Smooth muscle cell (in vitro differentiated cells): Measurements from ENCODE around the gene KIF22. TPM values are rescaled to one million over a fixed set of nuclear protein-coding genes. Genes with fewer than 3 reads are reported as not detected.
"Not testable (repeated sequence)": the region's sequence is repeated elsewhere in the genome, so short reads cannot be mapped to it uniquely, and the experiment has no call there.

Experiments used
- DNase-seq: peaks from one replicate; lab custom pipeline; 2025; ENCODE audit not compliant: unreplicated experiment; lab: John Stamatoyannopoulos, UW
- H2AFZ ChIP-seq: fragments of 200-600 bp; sonication (generic); 2 replicates; pipeline ENCODE4 v1.6.0; 2016; ENCODE audit warnings: antibody characterized with exemption, low read depth, mild to moderate bottlenecking
- H3F3A ChIP-seq: fragments of 200-600 bp; sonication (generic); 2 replicates; pipeline ENCODE4 v1.6.0; 2017; ENCODE audit warnings: antibody characterized with exemption, low read depth
- H3K27ac ChIP-seq: fragments of 200-600 bp; sonication (generic); 2 replicates; pipeline ENCODE4 v1.5.1; 2016; ENCODE audit warnings: low read depth, mild to moderate bottlenecking
- H3K27me3 ChIP-seq: fragments of 200-600 bp; sonication (generic); 2 replicates; pipeline ENCODE4 v1.6.1; 2016; ENCODE audit warnings: low read depth, mild to moderate bottlenecking
- H3K36me3 ChIP-seq: fragments of 200-600 bp; sonication (generic); 2 replicates; pipeline ENCODE4 v1.5.1; 2016; ENCODE audit warnings: low read depth
- H3K4me1 ChIP-seq: fragments of 200-600 bp; sonication (generic); 2 replicates; pipeline ENCODE4 v1.5.1; 2016; ENCODE audit warnings: low read depth
- H3K4me2 ChIP-seq: fragments of 200-600 bp; sonication (generic); 2 replicates; pipeline ENCODE4 v1.6.0; 2016; ENCODE audit warnings: mild to moderate bottlenecking
- H3K4me3 ChIP-seq: fragments of 200-600 bp; sonication (generic); 2 replicates; pipeline ENCODE4 v1.5.1; 2016; ENCODE audit warnings: mild to moderate bottlenecking
- H3K79me2 ChIP-seq: fragments of 200-600 bp; sonication (generic); 2 replicates; pipeline ENCODE4 v1.6.0; 2016; ENCODE audit warnings: low read depth, mild to moderate bottlenecking
- H3K9ac ChIP-seq: fragments of 200-600 bp; sonication (generic); 2 replicates; pipeline ENCODE4 v1.6.0; 2016; ENCODE audit warnings: low read depth
- H3K9me3 ChIP-seq: fragments of 200-600 bp; sonication (generic); replicated peaks from 2 replicates; pipeline ENCODE4 v1.5.1; 2016; ENCODE audit warnings: low read depth
- H4K20me1 ChIP-seq: fragments of 200-600 bp; sonication (generic); 2 replicates; pipeline ENCODE4 v1.6.0; 2016; ENCODE audit warnings: low read depth
- WGBS: methylation state at CpG from one replicate; pipeline ENCODE4 v1.1.7; 2016; ENCODE audit warnings: low lambda C conversion rate; 5-methylcytosine and 5-hydroxymethylcytosine counted together
- polyA plus RNA-seq: library from polyadenylated mRNA; unstranded; fragments of >200 nt; fragmentation: Nextera tagmentation; extraction: Ambion mirVana; gene quantifications from 2 replicates; pipeline ENCODE4 v1.2.1, GENCODE V29; 2016
- total RNA-seq: library from RNA; depleted of rRNA; stranded (reverse); fragments of >200 nt; gene quantifications from 2 replicates; pipeline ENCODE4 v1.2.3, GENCODE V29; 2014
- TF ChIP-seq, protein P1 (sequence below): fragments of 200-600 bp; sonication (generic); IDR thresholded peaks from 2 replicates; pipeline ENCODE4 v1.5.1; 2017; ENCODE audit warnings: borderline replicate concordance, mild to moderate bottlenecking, antibody characterized with exemption; ENCODE audit not compliant: insufficient read depth, poor library complexity, severe bottlenecking

Gene KIF22
- total and polyA plus RNA-seq, 2 experiments from 2014 or later: 16.0 to 33.5 TPM

DNA sequence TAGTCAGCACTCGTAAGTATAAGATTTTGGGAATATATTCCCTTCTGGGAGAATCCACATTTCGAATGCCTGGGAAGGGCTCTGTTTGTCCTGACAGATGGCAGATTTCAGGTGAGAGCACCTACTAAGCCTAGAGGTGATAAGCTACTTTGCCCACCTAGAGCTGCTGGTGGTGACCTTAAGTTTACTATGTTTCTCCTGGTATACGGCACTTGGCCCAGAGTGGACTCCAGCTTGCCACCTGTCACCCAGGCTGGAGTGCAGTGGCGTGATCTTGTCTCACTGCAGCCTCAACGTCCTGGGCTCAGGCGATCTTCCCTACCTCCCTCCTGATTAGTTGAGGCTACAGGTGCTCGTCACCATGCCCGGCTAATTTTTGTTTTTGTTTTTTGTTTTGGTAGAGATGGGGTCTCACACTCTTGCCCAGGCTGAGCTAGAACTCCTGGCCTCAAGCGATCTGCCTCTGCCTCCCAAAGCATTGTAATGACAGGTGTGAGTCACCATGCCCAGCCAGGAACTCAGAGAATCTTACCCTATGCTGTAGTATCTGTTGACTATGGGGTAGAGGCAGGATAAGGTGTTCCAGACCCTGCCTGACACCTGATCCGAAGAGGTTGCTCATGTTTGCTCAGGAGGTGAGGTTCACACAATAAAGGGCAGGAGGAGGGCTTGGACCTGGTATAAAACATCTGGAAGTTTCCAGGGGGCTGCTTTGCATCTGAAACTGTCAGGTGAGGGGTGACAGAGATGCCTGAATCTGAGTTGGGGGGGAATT lies 12.8 kb upstream of the KIF22 start, which contains the start of gene ZG16:
Gene ZG16, plus strand, starts transcription at position 681 of the 775 bp plus-strand sequence. CDS start 1,011 bp downstream, outside the sequence.
- Histone ChIP-seq H3K27ac (no peak within 1 kb of the TSS), H3K79me2 (no peaks in the 10 kb centered on the region), H2AFZ (no peak within 1 kb of the TSS), H3K36me3 (no peaks in the 10 kb centered on the region), H3F3A (no peaks in the 10 kb centered on the region), H3K9ac (no peak within 1 kb of the TSS), H3K9me3 (no peaks in the 10 kb centered on the region), H3K4me2 (no peak within 1 kb of the TSS), H3K27me3 (no peaks in the 10 kb centered on the region), H3K4me3 (no peak within 1 kb of the TSS), H4K20me1 (no peaks in the 10 kb centered on the region), H3K4me1 (no peaks in the 10 kb centered on the region)
- TF ChIP-seq, protein P1, sequence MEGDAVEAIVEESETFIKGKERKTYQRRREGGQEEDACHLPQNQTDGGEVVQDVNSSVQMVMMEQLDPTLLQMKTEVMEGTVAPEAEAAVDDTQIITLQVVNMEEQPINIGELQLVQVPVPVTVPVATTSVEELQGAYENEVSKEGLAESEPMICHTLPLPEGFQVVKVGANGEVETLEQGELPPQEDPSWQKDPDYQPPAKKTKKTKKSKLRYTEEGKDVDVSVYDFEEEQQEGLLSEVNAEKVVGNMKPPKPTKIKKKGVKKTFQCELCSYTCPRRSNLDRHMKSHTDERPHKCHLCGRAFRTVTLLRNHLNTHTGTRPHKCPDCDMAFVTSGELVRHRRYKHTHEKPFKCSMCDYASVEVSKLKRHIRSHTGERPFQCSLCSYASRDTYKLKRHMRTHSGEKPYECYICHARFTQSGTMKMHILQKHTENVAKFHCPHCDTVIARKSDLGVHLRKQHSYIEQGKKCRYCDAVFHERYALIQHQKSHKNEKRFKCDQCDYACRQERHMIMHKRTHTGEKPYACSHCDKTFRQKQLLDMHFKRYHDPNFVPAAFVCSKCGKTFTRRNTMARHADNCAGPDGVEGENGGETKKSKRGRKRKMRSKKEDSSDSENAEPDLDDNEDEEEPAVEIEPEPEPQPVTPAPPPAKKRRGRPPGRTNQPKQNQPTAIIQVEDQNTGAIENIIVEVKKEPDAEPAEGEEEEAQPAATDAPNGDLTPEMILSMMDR: no peak
- no peak for DNase-seq
- WGBS: 79% methylated on average over 10 of the region's 10 CpGs

DNA sequence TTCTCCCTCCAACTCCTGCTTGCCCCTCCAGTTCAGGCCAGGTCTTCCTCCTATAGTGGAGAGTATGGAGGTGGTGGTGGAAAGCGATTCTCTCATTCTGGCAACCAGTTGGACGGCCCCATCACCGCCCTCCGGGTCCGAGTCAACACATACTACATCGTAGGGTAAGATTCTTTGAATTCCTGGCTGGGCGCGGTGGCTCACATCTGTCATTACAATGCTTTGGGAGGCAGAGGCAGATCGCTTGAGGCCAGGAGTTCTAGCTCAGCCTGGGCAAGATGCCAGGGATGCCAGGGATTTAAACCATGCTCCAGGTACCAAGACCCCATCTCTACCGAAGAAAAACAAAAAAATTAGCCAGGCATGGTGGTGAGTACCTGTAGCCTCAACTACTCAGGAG lies 11.1 kb upstream of the KIF22 start:
- WGBS: 39% methylated on average over 10 of the region's 10 CpGs
- Histone ChIP-seq H3F3A (no peaks in the 10 kb centered on the region), H3K9ac (no peak overlapping the region), H3K4me1 (no peaks in the 10 kb centered on the region), H2AFZ (no peak overlapping the region), H3K4me2 (no peak overlapping the region), H3K4me3 (no peak overlapping the region), H4K20me1 (no peaks in the 10 kb centered on the region), H3K27ac (no peak overlapping the region), H3K9me3 (no peaks in the 10 kb centered on the region), H3K79me2 (no peaks in the 10 kb centered on the region), H3K27me3 (no peaks in the 10 kb centered on the region), H3K36me3 (no peaks in the 10 kb centered on the region)
- no peak for DNase-seq
- TF ChIP-seq, protein P1: no peak

DNA sequence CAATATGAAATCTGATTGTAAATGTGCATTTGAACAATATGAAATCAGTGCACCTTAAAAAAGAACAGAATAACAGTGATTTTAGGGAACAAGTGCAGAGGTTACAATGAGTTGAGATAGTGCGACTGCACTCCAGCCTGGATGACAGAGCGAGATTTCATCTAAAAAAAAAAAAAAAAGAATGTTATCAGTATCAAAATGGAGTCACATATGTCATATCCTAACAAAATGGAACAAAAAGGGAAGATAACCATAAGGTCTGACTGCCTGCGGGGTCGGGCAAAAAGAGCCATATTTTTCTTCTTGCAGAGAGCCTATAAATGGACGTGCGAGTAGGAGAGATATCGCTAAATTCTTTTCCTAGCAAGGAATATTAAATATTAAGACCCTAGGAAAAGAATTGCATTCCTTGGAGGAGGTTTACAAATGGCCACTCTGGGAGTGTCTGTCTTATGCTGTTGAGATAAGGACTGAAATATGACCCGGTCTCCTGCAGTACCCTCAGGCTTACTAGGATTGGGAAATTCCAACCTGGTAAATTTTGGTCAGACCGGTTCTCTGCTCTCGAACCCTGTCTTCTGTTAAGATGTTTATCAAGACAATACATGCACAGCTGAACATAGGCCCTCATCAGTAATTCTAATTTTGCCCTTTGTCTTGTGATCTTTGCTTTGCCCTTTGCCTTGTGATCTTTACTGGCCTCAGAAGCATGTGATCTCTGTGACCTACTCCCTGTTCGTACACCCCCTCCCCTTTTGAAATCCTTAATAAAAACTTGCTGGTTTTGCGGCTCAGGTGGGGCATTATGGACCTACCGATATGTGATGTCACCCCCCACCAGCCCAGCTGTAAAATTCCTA lies 7.2 kb upstream of the KIF22 start:
- 78% methylated on average over 13 of the region's 13 CpGs for WGBS
- not testable (repeated sequence) for H3K79me2 ChIP-seq, H3F3A ChIP-seq, H3K9ac ChIP-seq, DNase-seq, H2AFZ ChIP-seq, H3K36me3 ChIP-seq, H4K20me1 ChIP-seq, H3K4me1 ChIP-seq, H3K27me3 ChIP-seq, H3K4me2 ChIP-seq, H3K9me3 ChIP-seq, H3K4me3 ChIP-seq
- peak overlapping the region; percentile 11 for H3K27ac ChIP-seq

DNA sequence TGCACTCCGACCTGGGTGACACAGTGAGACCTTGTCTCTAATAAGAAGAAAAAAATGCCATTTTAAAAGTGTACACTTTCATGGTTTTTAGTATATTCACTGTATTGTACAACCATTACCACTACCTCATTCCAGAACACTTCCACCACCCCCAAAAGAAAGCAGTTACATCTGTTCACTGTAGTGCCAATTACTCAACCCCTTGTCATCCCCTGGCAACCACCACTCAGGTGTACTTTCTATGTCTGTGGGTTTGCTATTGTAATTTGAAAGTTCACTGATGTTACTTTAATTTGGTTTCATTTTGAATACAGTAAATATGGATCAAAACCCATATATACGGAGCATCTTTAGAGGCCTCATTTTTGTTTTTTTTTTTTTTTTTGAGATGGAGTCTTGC lies 6.4 kb upstream of the KIF22 start:
- 100% methylated on average over 2 of the region's 2 CpGs for WGBS
- Histone ChIP-seq H3F3A (no peaks in the 10 kb centered on the region), H4K20me1 (no peaks in the 10 kb centered on the region), H3K4me2 (no peak overlapping the region), H3K27me3 (no peaks in the 10 kb centered on the region), H3K4me3 (no peak overlapping the region), H3K9ac (no peak overlapping the region), H2AFZ (no peak overlapping the region), H3K27ac (peak overlapping the region; percentile 11), H3K79me2 (no peaks in the 10 kb centered on the region), H3K36me3 (no peaks in the 10 kb centered on the region), H3K9me3 (no peaks in the 10 kb centered on the region), H3K4me1 (no peaks in the 10 kb centered on the region)
- no peak for DNase-seq
- TF ChIP-seq, protein P1: no peak
